ENCODE results near the gene RAB20. TPM values are rescaled to one million over a fixed set of nuclear protein-coding genes. Genes with fewer than 3 reads are reported as not detected.
"Not testable (repeated sequence)": the region's sequence is repeated elsewhere in the genome, so short reads cannot be mapped to it uniquely, and the experiment has no call there.

Gene RAB20
- polyA plus RNA-seq, 4 donors: 24.2 to 63.0 (median 47.8) TPM

DNA sequence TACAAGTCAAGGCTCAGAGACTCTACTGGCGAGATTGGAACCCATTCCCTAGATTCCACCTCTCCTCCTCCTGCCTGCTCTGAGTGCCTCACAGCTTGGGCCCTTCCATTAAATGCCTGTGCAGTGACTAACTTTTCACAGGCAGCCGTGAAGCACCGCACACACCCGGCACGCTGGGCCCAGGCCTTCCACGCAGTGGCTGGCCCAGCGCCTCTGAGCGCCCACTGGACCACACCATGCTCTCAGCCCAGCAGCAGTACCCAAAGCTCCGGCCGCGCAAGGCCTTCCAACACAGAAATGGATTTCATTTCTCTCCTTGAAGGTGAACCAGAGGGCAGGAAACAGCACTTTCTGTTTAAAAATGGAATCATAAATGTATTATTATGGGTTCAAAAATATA, 26.0 kb downstream of the RAB20 start:
- DNase-seq (no peak), FAIRE-seq (no peak)
- Histone ChIP-seq H3K4me1 (ENCODE audit: control insufficient read depth in 3 of 3, insufficient read depth in 2 of 3, low read depth in 1 of 3, low read length in 2 of 3) (no peaks in the 10 kb centered on the region), H3K27me3 (ENCODE audit: control insufficient read depth in 3 of 3, insufficient read depth in 3 of 3, low read length in 3 of 3) (no peaks in the 10 kb centered on the region), H3K36me3 (ENCODE audit: control insufficient read depth in 3 of 3, insufficient read depth in 2 of 3, low read depth in 1 of 3, low read length in 3 of 3) (peaks cover 0 to 41% (median 0%) of the 10 kb centered on the region in 3 donors), H3K4me3 (ENCODE audit: low read depth in 1 of 3, low read length in 3 of 3) (no peak overlapping the region), H3K9me3 (ENCODE audit: control insufficient read depth in 2 of 2, insufficient read depth in 1 of 2, low read depth in 1 of 2, low read length in 1 of 2) (no peaks in the 10 kb centered on the region), H3K27ac (ENCODE audit: low read depth in 1 of 3, low read length in 2 of 3) (peak overlapping the region in 1 of 3 donors; percentile 36)
- WGBS, 3 donors: 90 to 94% (median 93%) methylated on average over 11 of the region's 11 CpGs

DNA sequence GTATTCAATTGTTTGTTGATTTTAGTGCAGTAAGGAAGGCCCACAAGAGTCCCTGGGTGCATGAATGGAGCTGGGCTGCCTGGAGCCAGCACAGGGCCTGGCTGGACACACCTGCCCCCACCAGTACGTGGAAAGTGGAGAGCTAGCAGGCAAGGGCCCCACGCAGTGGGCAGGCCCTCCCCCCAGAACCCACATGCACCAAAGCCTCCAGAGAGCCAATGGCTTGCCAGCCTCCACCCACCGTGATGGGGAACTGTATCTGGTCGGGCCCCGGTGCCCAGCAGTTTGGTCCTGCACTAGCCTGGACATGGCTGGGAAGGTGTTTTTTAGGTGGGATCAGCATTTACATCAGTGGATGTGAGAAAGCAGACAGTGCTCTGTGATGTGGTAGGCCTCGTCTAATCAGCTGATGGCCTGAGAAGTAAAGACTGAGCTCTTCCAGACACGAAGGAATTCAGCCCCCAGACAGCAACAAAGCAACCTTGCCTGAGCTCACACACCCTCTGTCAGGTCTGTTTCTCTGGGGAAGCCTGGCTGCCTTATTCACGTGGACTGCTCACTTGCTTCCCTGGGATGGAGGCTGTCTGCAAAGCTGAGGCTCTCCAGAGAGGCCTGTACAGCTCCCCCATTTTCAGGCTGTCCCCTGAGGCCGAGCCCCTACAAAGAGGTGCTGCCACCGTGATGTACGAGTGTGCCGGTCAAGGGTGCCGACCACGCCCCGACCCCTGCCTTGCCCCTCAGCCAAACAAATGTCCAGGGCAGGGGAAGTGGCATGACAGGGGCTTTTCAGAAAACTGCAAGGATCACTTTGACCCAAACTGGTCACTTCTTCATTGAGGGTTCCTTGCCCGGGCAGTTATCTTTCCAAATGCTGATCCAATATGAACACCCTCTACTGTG, 27.5 kb downstream of the RAB20 start:
- Histone ChIP-seq H3K27me3 (ENCODE audit: control insufficient read depth in 3 of 3, insufficient read depth in 3 of 3, low read length in 3 of 3) (no peaks in the 10 kb centered on the region), H3K27ac (ENCODE audit: low read depth in 1 of 3, low read length in 2 of 3) (peak overlapping the region in 1 of 3 donors; percentile 5), H3K4me3 (ENCODE audit: low read depth in 1 of 3, low read length in 3 of 3) (no peak overlapping the region), H3K36me3 (ENCODE audit: control insufficient read depth in 3 of 3, insufficient read depth in 2 of 3, low read depth in 1 of 3, low read length in 3 of 3) (peaks cover 0 to 44% (median 0%) of the 10 kb centered on the region in 3 donors), H3K4me1 (ENCODE audit: control insufficient read depth in 3 of 3, insufficient read depth in 2 of 3, low read depth in 1 of 3, low read length in 2 of 3) (peaks cover 0 to 4% (median 0%) of the 10 kb centered on the region in 3 donors), H3K9me3 (ENCODE audit: control insufficient read depth in 2 of 2, insufficient read depth in 1 of 2, low read depth in 1 of 2, low read length in 1 of 2) (no peaks in the 10 kb centered on the region)
- WGBS, 3 donors: 77 to 83% (median 82%) methylated on average over 16 of the region's 16 CpGs
- no peak for DNase-seq
- FAIRE-seq: no peak

DNA sequence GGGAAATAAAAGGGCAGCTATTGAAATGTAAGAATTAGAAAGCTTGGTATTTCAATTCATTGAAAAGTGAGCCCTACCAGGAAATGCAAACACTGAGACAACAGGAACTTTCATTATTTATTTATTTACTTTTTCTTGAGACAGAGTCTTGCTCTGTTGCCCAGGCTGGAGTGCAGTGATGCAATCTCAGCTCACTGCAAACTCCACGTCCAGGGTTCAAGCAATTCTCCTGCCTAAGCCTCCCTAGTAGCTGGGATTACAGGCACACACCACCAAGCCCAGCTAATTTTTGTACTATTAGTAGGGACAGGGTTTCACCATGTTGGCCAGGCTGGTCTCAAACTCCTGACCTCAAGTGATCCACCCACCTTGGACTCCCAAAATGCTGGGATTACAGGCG, 29.3 kb downstream of the RAB20 start:
- not testable (repeated sequence) for H3K27me3 ChIP-seq (ENCODE audit: control insufficient read depth in 3 of 3, insufficient read depth in 3 of 3, low read length in 3 of 3); FAIRE-seq; H3K4me3 ChIP-seq (ENCODE audit: low read depth in 1 of 3, low read length in 3 of 3); H3K9me3 ChIP-seq (ENCODE audit: control insufficient read depth in 2 of 2, insufficient read depth in 1 of 2, low read depth in 1 of 2, low read length in 1 of 2); DNase-seq
- H3K27ac ChIP-seq (ENCODE audit: low read depth in 1 of 3, low read length in 2 of 3): peak overlapping the region in 1 of 3 donors; percentile 61
- H3K4me1 ChIP-seq (ENCODE audit: control insufficient read depth in 3 of 3, insufficient read depth in 2 of 3, low read depth in 1 of 3, low read length in 2 of 3): peaks cover 0 to 14% (median 0%) of the 10 kb centered on the region in 3 donors
- 49 to 68% (median 56%) methylated on average over 2 of the region's 2 CpGs for WGBS, 3 donors
- peaks cover 0 to 42% (median 0%) of the 10 kb centered on the region in 3 donors for H3K36me3 ChIP-seq (ENCODE audit: control insufficient read depth in 3 of 3, insufficient read depth in 2 of 3, low read depth in 1 of 3, low read length in 3 of 3)

- DNase-seq (no peak), FAIRE-seq (no peak)
- H3K27me3 ChIP-seq (ENCODE audit: control insufficient read depth in 3 of 3, insufficient read depth in 3 of 3, low read length in 3 of 3): no peaks in the 10 kb centered on the region
- no peaks in the 10 kb centered on the region for H3K9me3 ChIP-seq (ENCODE audit: control insufficient read depth in 2 of 2, insufficient read depth in 1 of 2, low read depth in 1 of 2, low read length in 1 of 2)
- H3K36me3 ChIP-seq (ENCODE audit: control insufficient read depth in 3 of 3, insufficient read depth in 2 of 3, low read depth in 1 of 3, low read length in 3 of 3): peaks cover 0 to 47% (median 0%) of the 10 kb centered on the region in 3 donors
- H3K4me3 ChIP-seq (ENCODE audit: low read depth in 1 of 3, low read length in 3 of 3): no peak overlapping the region
- H3K27ac ChIP-seq (ENCODE audit: low read depth in 1 of 3, low read length in 2 of 3): peak overlapping the region in 1 of 3 donors; percentile 61
- WGBS, 3 donors: 82 to 89% (median 83%) methylated on average over 9 of the region's 9 CpGs
- peaks cover 2 to 19% (median 3%) of the 10 kb centered on the region in 3 donors for H3K4me1 ChIP-seq (ENCODE audit: control insufficient read depth in 3 of 3, insufficient read depth in 2 of 3, low read depth in 1 of 3, low read length in 2 of 3)
Measured at GRCh38 chr13:110531671-110532083, 29.8 kb downstream of the RAB20 start.

GRCh38 chr13:110531100-110531499, 30.4 kb downstream of the RAB20 start:
- H3K36me3 ChIP-seq (ENCODE audit: control insufficient read depth in 3 of 3, insufficient read depth in 2 of 3, low read depth in 1 of 3, low read length in 3 of 3): peaks cover 0 to 44% (median 0%) of the 10 kb centered on the region in 3 donors
- peaks cover 7 to 25% (median 8%) of the 10 kb centered on the region in 3 donors for H3K4me1 ChIP-seq (ENCODE audit: control insufficient read depth in 3 of 3, insufficient read depth in 2 of 3, low read depth in 1 of 3, low read length in 2 of 3)
- no peaks in the 10 kb centered on the region for H3K27me3 ChIP-seq (ENCODE audit: control insufficient read depth in 3 of 3, insufficient read depth in 3 of 3, low read length in 3 of 3)
- FAIRE-seq (no peak), DNase-seq (no peak)
- peak overlapping the region in 1 of 3 donors; percentile 37 for H3K27ac ChIP-seq (ENCODE audit: low read depth in 1 of 3, low read length in 2 of 3)
- WGBS, 3 donors: 91 to 97% (median 91%) methylated on average over 7 of the region's 7 CpGs
- no peaks in the 10 kb centered on the region for H3K9me3 ChIP-seq (ENCODE audit: control insufficient read depth in 2 of 2, insufficient read depth in 1 of 2, low read depth in 1 of 2, low read length in 1 of 2)
- H3K4me3 ChIP-seq (ENCODE audit: low read depth in 1 of 3, low read length in 3 of 3): no peak overlapping the region

GRCh38 chr13:110529522-110530311, 31.8 kb downstream of the RAB20 start:
- Histone ChIP-seq H3K4me1 (ENCODE audit: control insufficient read depth in 3 of 3, insufficient read depth in 2 of 3, low read depth in 1 of 3, low read length in 2 of 3) (peaks cover 12 to 39% (median 13%) of the 10 kb centered on the region in 3 donors), H3K9me3 (ENCODE audit: control insufficient read depth in 2 of 2, insufficient read depth in 1 of 2, low read depth in 1 of 2, low read length in 1 of 2) (no peaks in the 10 kb centered on the region), H3K27me3 (ENCODE audit: control insufficient read depth in 3 of 3, insufficient read depth in 3 of 3, low read length in 3 of 3) (no peaks in the 10 kb centered on the region), H3K36me3 (ENCODE audit: control insufficient read depth in 3 of 3, insufficient read depth in 2 of 3, low read depth in 1 of 3, low read length in 3 of 3) (peaks cover 0 to 31% (median 0%) of the 10 kb centered on the region in 3 donors), H3K27ac (ENCODE audit: low read depth in 1 of 3, low read length in 2 of 3) (peak overlapping the region in 2 of 3 donors; percentile 22 to 63), H3K4me3 (ENCODE audit: low read depth in 1 of 3, low read length in 3 of 3) (no peak overlapping the region)
- 84 to 88% (median 86%) methylated on average over 15 to 20 of the region's 23 CpGs for WGBS, 3 donors
- DNase-seq (no peak), FAIRE-seq (no peak)

DNA sequence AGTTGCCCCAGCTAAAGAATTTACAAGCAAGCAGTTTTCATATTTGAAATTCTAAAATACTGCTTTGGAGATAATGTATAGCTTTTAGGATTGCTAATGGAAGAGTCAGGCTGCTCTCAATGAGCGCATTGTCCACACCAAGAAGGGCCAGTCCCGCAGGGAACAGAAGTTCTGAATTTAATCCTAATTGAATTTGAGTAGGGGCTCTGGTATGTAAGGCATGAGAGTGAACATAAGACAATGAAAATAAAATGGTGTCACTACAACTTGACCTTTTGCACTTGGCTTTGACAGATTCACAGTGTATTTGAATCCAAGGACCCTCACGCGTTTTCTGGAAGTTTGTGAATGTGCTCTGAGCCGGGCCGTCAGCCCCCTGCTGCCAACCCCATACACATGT, 32.6 kb downstream of the RAB20 start:
- FAIRE-seq: no peak
- no peaks in the 10 kb centered on the region for H3K27me3 ChIP-seq (ENCODE audit: control insufficient read depth in 3 of 3, insufficient read depth in 3 of 3, low read length in 3 of 3)
- peak overlapping the region in 2 of 3 donors; percentile 7 to 22 for H3K27ac ChIP-seq (ENCODE audit: low read depth in 1 of 3, low read length in 2 of 3)
- no peak overlapping the region for H3K4me3 ChIP-seq (ENCODE audit: low read depth in 1 of 3, low read length in 3 of 3)
- peaks cover 0 to 33% (median 0%) of the 10 kb centered on the region in 3 donors for H3K36me3 ChIP-seq (ENCODE audit: control insufficient read depth in 3 of 3, insufficient read depth in 2 of 3, low read depth in 1 of 3, low read length in 3 of 3)
- H3K4me1 ChIP-seq (ENCODE audit: control insufficient read depth in 3 of 3, insufficient read depth in 2 of 3, low read depth in 1 of 3, low read length in 2 of 3): peaks cover 13 to 45% (median 16%) of the 10 kb centered on the region in 3 donors
- DNase-seq: no peak
- WGBS, 3 donors: 92 to 94% (median 93%) methylated on average over 6 of the region's 6 CpGs
- no peaks in the 10 kb centered on the region for H3K9me3 ChIP-seq (ENCODE audit: control insufficient read depth in 2 of 2, insufficient read depth in 1 of 2, low read depth in 1 of 2, low read length in 1 of 2)

DNA sequence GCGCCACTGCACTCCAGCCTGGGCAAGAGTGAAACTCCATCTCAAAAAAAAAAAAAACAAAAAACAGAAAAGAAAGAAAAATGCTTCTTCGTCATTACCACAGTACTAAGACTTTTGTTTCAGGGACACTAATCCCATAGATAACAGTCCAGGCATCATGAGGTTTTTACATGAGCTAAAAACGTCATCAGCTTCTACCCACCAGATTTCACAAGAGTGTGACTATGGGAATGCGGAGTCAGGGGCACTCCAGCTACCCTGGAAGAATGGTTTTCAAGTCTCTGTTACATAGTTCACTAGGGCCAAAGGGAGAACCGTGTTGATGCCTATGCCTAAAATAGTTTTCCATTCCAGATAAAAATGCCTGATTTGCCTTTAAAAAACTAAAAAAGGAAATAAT, 33.2 kb downstream of the RAB20 start:
- Histone ChIP-seq H3K27me3 (ENCODE audit: control insufficient read depth in 3 of 3, insufficient read depth in 3 of 3, low read length in 3 of 3) (no peaks in the 10 kb centered on the region), H3K27ac (ENCODE audit: low read depth in 1 of 3, low read length in 2 of 3) (peak overlapping the region in 1 of 3 donors; percentile 7)

More for the DNA sequence above, 33.2 kb downstream of the RAB20 start:
- Histone ChIP-seq H3K4me1 (ENCODE audit: control insufficient read depth in 3 of 3, insufficient read depth in 2 of 3, low read depth in 1 of 3, low read length in 2 of 3) (peaks cover 14 to 45% (median 22%) of the 10 kb centered on the region in 3 donors), H3K9me3 (ENCODE audit: control insufficient read depth in 2 of 2, insufficient read depth in 1 of 2, low read depth in 1 of 2, low read length in 1 of 2) (no peaks in the 10 kb centered on the region), H3K4me3 (ENCODE audit: low read depth in 1 of 3, low read length in 3 of 3) (no peak overlapping the region), H3K36me3 (ENCODE audit: control insufficient read depth in 3 of 3, insufficient read depth in 2 of 3, low read depth in 1 of 3, low read length in 3 of 3) (peaks cover 0 to 35% (median 1%) of the 10 kb centered on the region in 3 donors)
- WGBS, 3 donors: 62 to 68% (median 66%) methylated on average over 5 of the region's 5 CpGs
- DNase-seq (no peak), FAIRE-seq (no peak)
